Peyer's patch (tissue), 4 donors: Measurements from ENCODE around the gene RALB.

ENCODE experiments used
- POLR2A ChIP-seq, 2 donors: fragments of 450-650 bp; IDR thresholded peaks; one replicate each; pipeline ENCODE4 v1.5.1; 2017; ENCODE audit warnings: antibody characterized with exemption in 2 of 2, mild to moderate bottlenecking in 2 of 2, moderate library complexity in 2 of 2
- TF ChIP-seq, protein P1 (sequence below), 6 experiments: fragments of 450-650 bp in 4 of 6; fragments of 200-600 bp in 2 of 6; sonication (generic) in 1 of 6; IDR thresholded peaks; one replicate each; pipeline ENCODE4 v1.5.1; 2017 to 2019; ENCODE audit warnings: antibody characterized with exemption in 6 of 6, mild to moderate bottlenecking in 3 of 6, moderate library complexity in 1 of 6

DNA sequence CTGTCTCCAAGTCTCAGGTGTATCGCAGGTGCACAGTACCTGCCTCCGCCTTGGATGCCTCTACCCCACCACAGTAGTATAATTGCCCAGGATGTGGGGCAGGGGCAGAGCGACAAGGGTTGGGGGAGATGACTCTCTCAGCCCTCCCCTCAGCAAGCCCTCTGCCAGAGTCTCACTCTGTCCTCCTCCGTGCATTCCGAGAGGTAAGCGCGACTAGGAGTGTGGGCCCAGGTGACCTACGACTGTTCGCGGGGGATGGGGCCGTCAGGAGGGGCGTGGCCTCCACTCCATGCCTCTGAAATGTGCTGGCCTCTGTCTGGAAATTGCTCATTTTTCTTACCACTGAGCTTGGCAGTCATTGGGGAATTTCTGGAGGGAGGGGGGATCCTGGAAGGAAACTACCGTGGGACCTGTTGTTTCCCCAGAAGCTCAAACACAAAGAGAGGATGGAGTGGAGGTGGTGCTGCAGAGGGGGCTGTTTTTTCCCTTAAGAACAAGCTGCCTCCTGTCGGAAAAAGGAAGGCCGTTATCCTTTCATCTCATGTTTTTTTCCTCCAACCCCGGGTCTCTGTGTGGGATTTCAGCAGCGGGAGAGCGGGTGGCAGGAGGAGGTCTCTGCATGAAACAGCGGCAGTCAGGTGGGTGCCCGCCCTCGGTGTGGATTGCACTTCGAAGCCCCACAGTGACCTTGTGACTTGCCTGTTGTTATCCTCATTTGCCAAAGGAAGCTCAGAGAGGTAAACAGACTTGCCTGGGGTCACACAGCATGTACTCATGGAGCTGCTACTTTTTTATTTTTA is 13.0 kb upstream of the RALB start:
- TF ChIP-seq, protein P1, sequence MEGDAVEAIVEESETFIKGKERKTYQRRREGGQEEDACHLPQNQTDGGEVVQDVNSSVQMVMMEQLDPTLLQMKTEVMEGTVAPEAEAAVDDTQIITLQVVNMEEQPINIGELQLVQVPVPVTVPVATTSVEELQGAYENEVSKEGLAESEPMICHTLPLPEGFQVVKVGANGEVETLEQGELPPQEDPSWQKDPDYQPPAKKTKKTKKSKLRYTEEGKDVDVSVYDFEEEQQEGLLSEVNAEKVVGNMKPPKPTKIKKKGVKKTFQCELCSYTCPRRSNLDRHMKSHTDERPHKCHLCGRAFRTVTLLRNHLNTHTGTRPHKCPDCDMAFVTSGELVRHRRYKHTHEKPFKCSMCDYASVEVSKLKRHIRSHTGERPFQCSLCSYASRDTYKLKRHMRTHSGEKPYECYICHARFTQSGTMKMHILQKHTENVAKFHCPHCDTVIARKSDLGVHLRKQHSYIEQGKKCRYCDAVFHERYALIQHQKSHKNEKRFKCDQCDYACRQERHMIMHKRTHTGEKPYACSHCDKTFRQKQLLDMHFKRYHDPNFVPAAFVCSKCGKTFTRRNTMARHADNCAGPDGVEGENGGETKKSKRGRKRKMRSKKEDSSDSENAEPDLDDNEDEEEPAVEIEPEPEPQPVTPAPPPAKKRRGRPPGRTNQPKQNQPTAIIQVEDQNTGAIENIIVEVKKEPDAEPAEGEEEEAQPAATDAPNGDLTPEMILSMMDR (IDR thresholded peaks at IDR 0.05): no peak
- no peak for TF ChIP-seq POLR2A (IDR thresholded peaks at IDR 0.05)
